Fibroblast of lung (primary cell): ENCODE results near the gene FALEC.

ENCODE experiments used
- CTCF ChIP-seq, 2 donors: IDR thresholded peaks in 1 of 2; conservative IDR thresholded peaks in 1 of 2; 1 replicate in 1 of 2; 2 replicates in 1 of 2; pipeline ENCODE4 v1.5.1; 2011 to 2012; ENCODE audit warnings: low read length in 2 of 2, control low read depth in 1 of 2, inconsistent platforms in 1 of 2, low read depth in 1 of 2, mild to moderate bottlenecking in 1 of 2
- EZH2 ChIP-seq: IDR thresholded peaks from 2 replicates; pipeline ENCODE4 v1.5.1; 2012; ENCODE audit warnings: low read length, control low read depth, mild to moderate bottlenecking; ENCODE audit errors: missing control alignments

GRCh38 chr1:150557065-150557600, 41.6 kb downstream of the FALEC start:
- TF ChIP-seq EZH2 (no peak), CTCF (conservative IDR thresholded peaks at IDR 0.05 in 1 of 2, IDR thresholded peaks at IDR 0.05 in 1 of 2; ENCODE audit: low read depth in 1 of 2, low read length in 2 of 2) (no peak)
